Measurements from ENCODE around the gene PRC1.

DNA sequence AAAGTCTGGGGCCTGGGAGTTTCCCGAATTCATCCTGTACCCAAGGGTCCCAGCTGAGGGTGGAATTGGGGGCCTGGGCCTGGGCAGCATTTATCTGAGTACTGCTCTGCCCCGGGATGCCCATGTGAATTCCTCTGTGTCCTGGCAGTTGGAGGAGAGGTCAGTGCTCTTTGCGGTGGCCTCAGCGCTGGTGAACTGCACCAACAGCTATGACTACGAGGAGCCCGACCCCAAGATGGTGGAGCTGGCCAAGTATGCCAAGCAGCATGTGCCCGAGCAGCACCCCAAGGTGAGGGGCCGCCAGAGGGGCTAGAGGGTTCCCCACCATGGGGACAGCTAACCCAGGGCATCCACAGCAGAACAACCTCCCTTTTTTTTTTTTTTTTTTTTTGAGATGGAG, 45.8 kb downstream of the PRC1 start:
- TF ChIP-seq, protein P1, sequence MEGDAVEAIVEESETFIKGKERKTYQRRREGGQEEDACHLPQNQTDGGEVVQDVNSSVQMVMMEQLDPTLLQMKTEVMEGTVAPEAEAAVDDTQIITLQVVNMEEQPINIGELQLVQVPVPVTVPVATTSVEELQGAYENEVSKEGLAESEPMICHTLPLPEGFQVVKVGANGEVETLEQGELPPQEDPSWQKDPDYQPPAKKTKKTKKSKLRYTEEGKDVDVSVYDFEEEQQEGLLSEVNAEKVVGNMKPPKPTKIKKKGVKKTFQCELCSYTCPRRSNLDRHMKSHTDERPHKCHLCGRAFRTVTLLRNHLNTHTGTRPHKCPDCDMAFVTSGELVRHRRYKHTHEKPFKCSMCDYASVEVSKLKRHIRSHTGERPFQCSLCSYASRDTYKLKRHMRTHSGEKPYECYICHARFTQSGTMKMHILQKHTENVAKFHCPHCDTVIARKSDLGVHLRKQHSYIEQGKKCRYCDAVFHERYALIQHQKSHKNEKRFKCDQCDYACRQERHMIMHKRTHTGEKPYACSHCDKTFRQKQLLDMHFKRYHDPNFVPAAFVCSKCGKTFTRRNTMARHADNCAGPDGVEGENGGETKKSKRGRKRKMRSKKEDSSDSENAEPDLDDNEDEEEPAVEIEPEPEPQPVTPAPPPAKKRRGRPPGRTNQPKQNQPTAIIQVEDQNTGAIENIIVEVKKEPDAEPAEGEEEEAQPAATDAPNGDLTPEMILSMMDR (conservative IDR thresholded peaks at IDR 0.05): no peak
- TF ChIP-seq ZFX (IDR thresholded peaks at IDR 0.05): no peak

Measured in C4-2B (cell line).